NCI-H2171 (cell line): Measurements from ENCODE around the gene NCOR1.
"Not testable (repeated sequence)": the region's sequence is repeated elsewhere in the genome, so short reads cannot be mapped to it uniquely, and the experiment has no call there.

Source experiments
- DNase-seq: peaks from one replicate; lab custom pipeline; 2025; lab: John Stamatoyannopoulos, UW

NCOR1 gene

GRCh38 chr17:16215273-16215964, at the start of gene NCOR1:
TSS of gene NCOR1 (minus strand) at chr17:16215534. CDS start at chr17:16194569, 20,965 bp downstream.
- DNase-seq, result peak; percentile 88

- DNase-seq, result no peak
Observed at GRCh38 chr17:16262201-16262600, 46.9 kb upstream of the NCOR1 start.

GRCh38 chr17:16261049-16261448, 45.7 kb upstream of the NCOR1 start:
- no peak for DNase-seq

GRCh38 chr17:16259926-16260325, 44.6 kb upstream of the NCOR1 start:
- no peak for DNase-seq

- no peak for DNase-seq
Observed at GRCh38 chr17:16258901-16259300, 43.6 kb upstream of the NCOR1 start.

- no peak for DNase-seq
Observed at GRCh38 chr17:16255481-16255921, 40.2 kb upstream of the NCOR1 start.

- no peak for DNase-seq
Observed at GRCh38 chr17:16254773-16255400, 39.6 kb upstream of the NCOR1 start.

- no peak for DNase-seq
Observed at GRCh38 chr17:16251556-16251955, 36.2 kb upstream of the NCOR1 start.

- DNase-seq, result no peak
Observed at GRCh38 chr17:16251043-16251442, 35.7 kb upstream of the NCOR1 start.

GRCh38 chr17:16250635-16251034, 35.3 kb upstream of the NCOR1 start:
- no peak for DNase-seq

GRCh38 chr17:16247586-16247984, 32.3 kb upstream of the NCOR1 start:
- DNase-seq, result no peak

- no peak for DNase-seq
Observed at GRCh38 chr17:16243801-16244567, 28.6 kb upstream of the NCOR1 start.

GRCh38 chr17:16243385-16243784, 28.1 kb upstream of the NCOR1 start:
- no peak for DNase-seq

- DNase-seq, result no peak
Observed at GRCh38 chr17:16241906-16242399, 26.6 kb upstream of the NCOR1 start.

- DNase-seq, result no peak
Observed at GRCh38 chr17:16239931-16240330, 24.6 kb upstream of the NCOR1 start.

- no peak for DNase-seq
Observed at GRCh38 chr17:16232391-16232790, 17.1 kb upstream of the NCOR1 start.

GRCh38 chr17:16229912-16230561, 14.7 kb upstream of the NCOR1 start:
- DNase-seq, result not testable (repeated sequence)

GRCh38 chr17:16222406-16222805, 7.1 kb upstream of the NCOR1 start:
- DNase-seq, result no peak

GRCh38 chr17:16217002-16217635, 1.8 kb upstream of the NCOR1 start, which contains the start of gene PIGL:
TSS of gene PIGL (plus strand) at chr17:16217210. CDS start at chr17:16217227, 17 bp downstream.
- peak; percentile 86 for DNase-seq

GRCh38 chr17:16216341-16217001, 1.1 kb upstream of the NCOR1 start:
- DNase-seq, result not testable (repeated sequence)

GRCh38 chr17:16215965-16216316, 607 bp upstream of the NCOR1 start:
- no peak for DNase-seq
